ENCODE data around the gene CWC27. TPM values are rescaled to one million over a fixed set of nuclear protein-coding genes. Genes with fewer than 3 reads are reported as not detected.

The CWC27 gene
- total and polyA plus RNA-seq, 2 of the 13 experiments (the other 11 are each of a cell fraction or from before 2014, with no cell fraction given), result 21.1 to 25.7 TPM

GRCh38 chr5:64980176-64980575, 211.4 kb downstream of the CWC27 start:
- POLR2A ChIA-PET, result no interaction called here
- FAIRE-seq, result no peak
- in situ Hi-C loops (cut with HindIII; ENCODE audit: extremely low pct_ligation_motif_present, low pct_unique_long_range_greater_than_20kb), result no loop called here

More at GRCh38 chr5:64980176-64980575, 211.4 kb downstream of the CWC27 start:
- no peak overlapping the region for H3K27ac ChIP-seq (ENCODE audit: extremely low read length, insufficient read depth, low read length)
- no peaks in the 10 kb centered on the region for H3K79me2 ChIP-seq (ENCODE audit: insufficient read depth, low read length)
- H3K36me3 ChIP-seq (replicated peaks in 1 of 2; ENCODE audit: control insufficient read depth in 1 of 2, insufficient read depth in 2 of 2, low read length in 2 of 2), result peaks cover 3 to 5% of the 10 kb centered on the region in 2 experiments; a peak in 2 of 5 replicates
- DNase-seq (ENCODE audit: low spot score) (no peak), ATAC-seq (no peak)
- H3K4me2 ChIP-seq (ENCODE audit: low read depth, low read length), result no peak overlapping the region
- H4K20me1 ChIP-seq (ENCODE audit: insufficient read depth, low read length), result no peaks in the 10 kb centered on the region
- BruUV-seq (replicated peaks), result no TSS peak
- no peaks in the 10 kb centered on the region for H3K27me3 ChIP-seq (ENCODE audit: control insufficient read depth in 1 of 2, insufficient read depth in 2 of 2, low read length in 2 of 2)
- H2AFZ ChIP-seq (ENCODE audit: low read length), result no peak overlapping the region
- no peaks in the 10 kb centered on the region for H3K9me3 ChIP-seq (ENCODE audit: low read length)
- intact Hi-C loops (cut with micrococcal nuclease; ENCODE audit: unreplicated experiment), result no loop called here
- H3K9ac ChIP-seq (ENCODE audit: insufficient read depth, low read depth, low read length), result no peak overlapping the region
- CTCF ChIA-PET (ENCODE audit: low intra/inter-chr PET ratio, low total read pairs), result no interaction called here
- H3K4me3 ChIP-seq (replicated peaks in 1 of 3; ENCODE audit: insufficient read depth in 1 of 3, low read depth in 2 of 3, low read length in 3 of 3), result no peak overlapping the region
- WGBS (ENCODE audit: low lambda C conversion rate), result 98% methylated on average over 2 of the region's 2 CpGs
- H3K4me1 ChIP-seq (ENCODE audit: insufficient read depth, low read length), result no peaks in the 10 kb centered on the region
- no peak for TF ChIP-seq ARNTL (CRISPR knock-in tag; IDR thresholded peaks at IDR 0.05)
- TF ChIP-seq ZBTB1 (CRISPR knock-in tag; IDR thresholded peaks at IDR 0.05; ENCODE audit: borderline replicate concordance), result no peak
- no peak for TF ChIP-seq ZNF784 (CRISPR knock-in tag; IDR thresholded peaks at IDR 0.05; ENCODE audit: borderline replicate concordance)
- no peak for TF ChIP-seq ZNF724P (CRISPR knock-in tag; IDR thresholded peaks at IDR 0.05; ENCODE audit: borderline replicate concordance)
- no peak for TF ChIP-seq EEA1 (CRISPR knock-in tag; IDR thresholded peaks at IDR 0.05; ENCODE audit: borderline replicate concordance)
- TF ChIP-seq FOSL2 (CRISPR knock-in tag; IDR thresholded peaks at IDR 0.05), result no peak
- TF ChIP-seq ZNF326 (CRISPR knock-in tag; IDR thresholded peaks at IDR 0.05; ENCODE audit: borderline replicate concordance), result no peak
- TF ChIP-seq ZSCAN22 (CRISPR knock-in tag; IDR thresholded peaks at IDR 0.05), result no peak
- no peak for TF ChIP-seq ATF7 (IDR thresholded peaks at IDR 0.05)
- no peak for TF ChIP-seq ATF7 (CRISPR knock-in tag; IDR thresholded peaks at IDR 0.05)
- TF ChIP-seq EZH2 (conservative IDR thresholded peaks at IDR 0.05; ENCODE audit: low read depth, low read length), result no peak
- no peak for TF ChIP-seq ZFP1 (CRISPR knock-in tag; IDR thresholded peaks at IDR 0.05)
- TF ChIP-seq ZNF225 (CRISPR knock-in tag; IDR thresholded peaks at IDR 0.05), result no peak
- no peak for TF ChIP-seq SNAPC5 (CRISPR knock-in tag; IDR thresholded peaks at IDR 0.05; ENCODE audit: borderline replicate concordance)
- TF ChIP-seq MTF2 (CRISPR knock-in tag; IDR thresholded peaks at IDR 0.05; ENCODE audit: borderline replicate concordance), result no peak
- no peak for TF ChIP-seq KAT2B (IDR thresholded peaks at IDR 0.05; ENCODE audit: borderline replicate concordance, low read depth, low read length)
- no peak for TF ChIP-seq XBP1 (CRISPR knock-in tag; IDR thresholded peaks at IDR 0.05)
- no peak for TF ChIP-seq ELK4 (CRISPR knock-in tag; IDR thresholded peaks at IDR 0.05; ENCODE audit: borderline replicate concordance)
- TF ChIP-seq MYNN (CRISPR knock-in tag; IDR thresholded peaks at IDR 0.05; ENCODE audit: low read depth), result no peak
- no peak for TF ChIP-seq MNT (IDR thresholded peaks at IDR 0.05)
